Measurements from ENCODE around the gene WRNIP1. TPM values are rescaled to one million over a fixed set of nuclear protein-coding genes. Genes with fewer than 3 reads are reported as not detected.

The WRNIP1 gene
- total and polyA plus RNA-seq, 2 of the 13 experiments (the other 11 are each of a cell fraction or from before 2014, with no cell fraction given) = 77.7 to 90.3 TPM

DNA sequence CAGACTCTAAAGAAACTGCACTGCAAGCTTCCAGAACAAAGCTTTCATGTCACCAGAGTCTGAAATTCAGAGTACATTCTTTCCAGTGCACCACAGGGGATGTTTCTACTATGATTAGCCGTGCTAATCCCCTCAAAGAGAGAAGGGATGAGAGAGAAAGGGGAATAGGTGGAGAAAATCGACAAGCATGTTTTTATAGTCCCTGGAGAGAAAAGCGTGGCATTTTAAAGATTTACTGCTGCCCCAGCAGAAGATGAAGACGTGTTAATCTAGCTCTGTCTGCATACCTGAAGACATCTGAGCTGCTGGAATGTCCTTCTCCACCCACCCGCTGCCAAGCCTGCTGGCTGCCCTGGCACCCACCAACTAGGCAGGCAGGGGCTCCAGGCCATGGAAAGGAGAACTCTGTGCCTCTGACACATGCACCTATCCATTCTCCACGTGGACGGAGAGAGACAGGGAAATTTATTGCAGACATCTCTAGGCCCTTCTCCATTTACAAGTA lies 18.6 kb upstream of the WRNIP1 start:
- in situ Hi-C loops (cut with HindIII; ENCODE audit: extremely low pct_ligation_motif_present, low pct_unique_long_range_greater_than_20kb) = loop anchor here (5.0 kb wide), 1 partner anchor 1149 kb away; no protein-coding TSS in a partner anchor
- no peak overlapping the region for H3K27ac ChIP-seq (ENCODE audit: extremely low read length, insufficient read depth, low read length)
- 32% methylated on average over 7 of the region's 7 CpGs for WGBS (ENCODE audit: low lambda C conversion rate)
- H3K4me2 ChIP-seq (ENCODE audit: low read depth, low read length) = no peak overlapping the region
- H2AFZ ChIP-seq (ENCODE audit: low read length) = no peak overlapping the region
- H4K20me1 ChIP-seq (ENCODE audit: insufficient read depth, low read length) = no peaks in the 10 kb centered on the region
- ChIA-PET POLR2A (interaction anchor here (0.8 kb wide), 1 partner anchor 19 kb away, joined by 3 read pairs; the partner anchor contains the start of gene WRNIP1), CTCF (ENCODE audit: low intra/inter-chr PET ratio, low total read pairs) (no interaction called here)
- H3K4me1 ChIP-seq (ENCODE audit: insufficient read depth, low read length) = peaks cover 30% of the 10 kb centered on the region
- BruUV-seq (replicated peaks) = no TSS peak
- TF ChIP-seq, protein P1, sequence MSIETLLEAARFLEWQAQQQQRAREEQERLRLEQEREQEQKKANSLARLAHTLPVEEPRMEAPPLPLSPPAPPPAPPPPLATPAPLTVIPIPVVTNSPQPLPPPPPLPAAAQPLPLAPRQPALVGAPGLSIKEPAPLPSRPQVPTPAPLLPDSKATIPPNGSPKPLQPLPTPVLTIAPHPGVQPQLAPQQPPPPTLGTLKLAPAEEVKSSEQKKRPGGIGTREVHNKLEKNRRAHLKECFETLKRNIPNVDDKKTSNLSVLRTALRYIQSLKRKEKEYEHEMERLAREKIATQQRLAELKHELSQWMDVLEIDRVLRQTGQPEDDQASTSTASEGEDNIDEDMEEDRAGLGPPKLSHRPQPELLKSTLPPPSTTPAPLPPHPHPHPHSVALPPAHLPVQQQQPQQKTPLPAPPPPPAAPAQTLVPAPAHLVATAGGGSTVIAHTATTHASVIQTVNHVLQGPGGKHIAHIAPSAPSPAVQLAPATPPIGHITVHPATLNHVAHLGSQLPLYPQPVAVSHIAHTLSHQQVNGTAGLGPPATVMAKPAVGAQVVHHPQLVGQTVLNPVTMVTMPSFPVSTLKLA (IDR thresholded peaks at IDR 0.05) = peak; percentile 96
- TF ChIP-seq, protein P2, sequence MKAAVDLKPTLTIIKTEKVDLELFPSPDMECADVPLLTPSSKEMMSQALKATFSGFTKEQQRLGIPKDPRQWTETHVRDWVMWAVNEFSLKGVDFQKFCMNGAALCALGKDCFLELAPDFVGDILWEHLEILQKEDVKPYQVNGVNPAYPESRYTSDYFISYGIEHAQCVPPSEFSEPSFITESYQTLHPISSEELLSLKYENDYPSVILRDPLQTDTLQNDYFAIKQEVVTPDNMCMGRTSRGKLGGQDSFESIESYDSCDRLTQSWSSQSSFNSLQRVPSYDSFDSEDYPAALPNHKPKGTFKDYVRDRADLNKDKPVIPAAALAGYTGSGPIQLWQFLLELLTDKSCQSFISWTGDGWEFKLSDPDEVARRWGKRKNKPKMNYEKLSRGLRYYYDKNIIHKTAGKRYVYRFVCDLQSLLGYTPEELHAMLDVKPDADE (CRISPR knock-in tag; IDR thresholded peaks at IDR 0.05) = no peak
- TF ChIP-seq MIER3 (CRISPR knock-in tag; IDR thresholded peaks at IDR 0.05; ENCODE audit: borderline replicate concordance) = no peak
- no peak for TF ChIP-seq PRMT3 (CRISPR knock-in tag; IDR thresholded peaks at IDR 0.05; ENCODE audit: borderline replicate concordance, low read depth)
- TF ChIP-seq JARID2 (CRISPR knock-in tag; IDR thresholded peaks at IDR 0.05; ENCODE audit: insufficient replicate concordance) = no peak
- H3K79me2 ChIP-seq (ENCODE audit: insufficient read depth, low read length) = no peaks in the 10 kb centered on the region
- FAIRE-seq (no peak), ATAC-seq (no peak), DNase-seq (ENCODE audit: low spot score) (no peak)
- H3K9ac ChIP-seq (ENCODE audit: insufficient read depth, low read depth, low read length) = no peak overlapping the region
- H3K4me3 ChIP-seq (replicated peaks in 1 of 3; ENCODE audit: insufficient read depth in 1 of 3, low read depth in 2 of 3, low read length in 3 of 3) = no peak overlapping the region
- H3K27me3 ChIP-seq (ENCODE audit: control insufficient read depth in 1 of 2, insufficient read depth in 2 of 2, low read length in 2 of 2) = peaks cover 2 to 6% of the 10 kb centered on the region in 2 experiments; a peak in 2 of 5 replicates
- no peaks in the 10 kb centered on the region for H3K9me3 ChIP-seq (ENCODE audit: low read length)
- no peaks in the 10 kb centered on the region for H3K36me3 ChIP-seq (replicated peaks in 1 of 2; ENCODE audit: control insufficient read depth in 1 of 2, insufficient read depth in 2 of 2, low read length in 2 of 2)
- intact Hi-C loops (cut with micrococcal nuclease; ENCODE audit: unreplicated experiment) = no loop called here

All from HepG2 (cell line).